Left lung (tissue), 10 donors: Measurements from ENCODE around the gene CKS1B. TPM values are rescaled to one million over a fixed set of nuclear protein-coding genes. Genes with fewer than 3 reads are reported as not detected.

Source experiments
- ATAC-seq: fragments of 200-7000 bp; cut with Tn5 transposase; one replicate; pipeline ENCODE4 v1.9.1; 2020; ENCODE audit warnings: moderate library complexity
- DNase-seq, 4 donors: peaks; one replicate each; pipeline ENCODE4 v3.0.0-alpha.2; 2013 to 2020
- H3K27ac ChIP-seq, 2 donors: fragments of 200-600 bp; sonication (generic) in 1 of 2; one replicate each; pipeline versions ENCODE4 v1.5.0 to v1.8.0; 2020 to 2021
- H3K27me3 ChIP-seq, 2 donors: fragments of 200-600 bp; sonication (generic) in 1 of 2; one replicate each; pipeline versions ENCODE4 v1.5.0 to v1.8.0; 2020 to 2021
- H3K36me3 ChIP-seq, 2 donors: fragments of 200-600 bp; sonication (generic) in 1 of 2; one replicate each; pipeline versions ENCODE4 v1.5.0 to v1.8.0; 2020 to 2021
- H3K4me1 ChIP-seq, 2 donors: fragments of 200-600 bp; one replicate each; pipeline ENCODE4 v1.8.0; 2021
- H3K4me3 ChIP-seq, 2 donors: fragments of 200-600 bp; sonication (generic) in 1 of 2; one replicate each; pipeline versions ENCODE4 v1.5.0 to v1.8.0; 2020 to 2021; ENCODE audit warnings: mild to moderate bottlenecking in 1 of 2
- H3K9me3 ChIP-seq, 2 donors: fragments of 200-600 bp; sonication (generic) in 1 of 2; one replicate each; pipeline versions ENCODE4 v1.5.0 to v1.8.0; 2020 to 2021
- intact Hi-C, 2 donors: fragments of 100-400 bp; cut with DNase I; formaldehyde crosslinking; loops; one replicate each; pipeline versions ENCODE4 v1.11.2 to v1.14.2; 2022
- polyA plus RNA-seq, 6 donors: library from polyadenylated mRNA; unstranded; fragments of 120-200 nt; gene quantifications; one replicate each; pipeline ENCODE4 v1.2.1, GENCODE V29; 2013; ENCODE audit not compliant: insufficient read length in 6 of 6
- total RNA-seq, 2 donors: library from RNA; stranded (reverse); fragmentation: NEBNext Ultra II Directional; extraction: Animal tissue kit (Norgen Biotek cat#: 25700); gene quantifications; one replicate each; pipeline ENCODE4 v1.2.1, GENCODE V29; 2021
- TF ChIP-seq, protein P1 (sequence below), 2 donors: fragments of 200-600 bp; sonication (generic) in 1 of 2; IDR thresholded peaks; one replicate each; pipeline versions ENCODE4 v1.5.0 to v1.8.0; 2021; ENCODE audit warnings: antibody characterized with exemption in 2 of 2
- donor health status: DM: no; HTN: yes; CAD: no.
- donor health status: DM: no; HTN: no; CAD: no.

The CKS1B gene
- total and polyA plus RNA-seq, 8 donors = 29.7 to 141 (median 87.7) TPM

DNA sequence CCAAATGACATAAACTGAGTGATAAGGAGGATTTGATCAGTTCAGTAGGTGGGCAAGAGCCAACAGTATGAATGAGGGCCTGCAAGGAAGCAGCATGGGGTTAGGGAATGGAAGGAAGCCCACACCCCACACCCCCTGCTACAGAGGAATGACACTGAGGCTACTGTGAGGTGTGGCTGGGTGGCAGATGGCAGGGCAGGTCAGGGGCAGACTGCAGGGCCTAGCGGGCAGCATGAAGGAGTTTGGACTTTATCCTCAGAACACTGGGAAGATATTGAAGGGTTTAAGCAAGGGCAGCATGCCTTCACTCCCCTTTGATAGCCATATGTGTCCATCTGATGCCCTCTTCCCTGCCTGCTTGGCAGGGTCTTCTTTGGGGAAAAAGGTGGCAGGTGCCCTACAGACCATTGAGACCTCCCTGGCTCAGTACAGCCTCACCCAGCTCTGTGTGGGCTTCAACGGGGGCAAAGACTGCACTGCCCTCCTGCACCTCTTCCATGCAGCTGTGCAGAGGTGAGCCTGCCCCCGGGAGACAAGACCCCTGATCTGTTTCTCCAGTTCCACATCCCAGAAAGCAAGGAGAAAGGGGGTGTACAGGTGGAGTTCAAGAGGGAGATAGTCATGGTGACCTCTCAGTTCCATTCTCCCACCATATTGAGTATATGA, 14.8 kb downstream of the CKS1B start:
- ATAC-seq (no peak), DNase-seq (no peak)
- no peaks in the 10 kb centered on the region for H3K9me3 ChIP-seq
- no peak overlapping the region for H3K4me3 ChIP-seq
- intact Hi-C loops = no loop called here
- H3K27me3 ChIP-seq = no peaks in the 10 kb centered on the region
- peaks cover 0 to 51% of the 10 kb centered on the region in 2 donors for H3K36me3 ChIP-seq
- no peak overlapping the region for H3K27ac ChIP-seq
- TF ChIP-seq, protein P1, sequence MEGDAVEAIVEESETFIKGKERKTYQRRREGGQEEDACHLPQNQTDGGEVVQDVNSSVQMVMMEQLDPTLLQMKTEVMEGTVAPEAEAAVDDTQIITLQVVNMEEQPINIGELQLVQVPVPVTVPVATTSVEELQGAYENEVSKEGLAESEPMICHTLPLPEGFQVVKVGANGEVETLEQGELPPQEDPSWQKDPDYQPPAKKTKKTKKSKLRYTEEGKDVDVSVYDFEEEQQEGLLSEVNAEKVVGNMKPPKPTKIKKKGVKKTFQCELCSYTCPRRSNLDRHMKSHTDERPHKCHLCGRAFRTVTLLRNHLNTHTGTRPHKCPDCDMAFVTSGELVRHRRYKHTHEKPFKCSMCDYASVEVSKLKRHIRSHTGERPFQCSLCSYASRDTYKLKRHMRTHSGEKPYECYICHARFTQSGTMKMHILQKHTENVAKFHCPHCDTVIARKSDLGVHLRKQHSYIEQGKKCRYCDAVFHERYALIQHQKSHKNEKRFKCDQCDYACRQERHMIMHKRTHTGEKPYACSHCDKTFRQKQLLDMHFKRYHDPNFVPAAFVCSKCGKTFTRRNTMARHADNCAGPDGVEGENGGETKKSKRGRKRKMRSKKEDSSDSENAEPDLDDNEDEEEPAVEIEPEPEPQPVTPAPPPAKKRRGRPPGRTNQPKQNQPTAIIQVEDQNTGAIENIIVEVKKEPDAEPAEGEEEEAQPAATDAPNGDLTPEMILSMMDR (IDR thresholded peaks at IDR 0.05) = no peak
- H3K4me1 ChIP-seq = peaks cover 0 to 17% of the 10 kb centered on the region in 2 donors

DNA sequence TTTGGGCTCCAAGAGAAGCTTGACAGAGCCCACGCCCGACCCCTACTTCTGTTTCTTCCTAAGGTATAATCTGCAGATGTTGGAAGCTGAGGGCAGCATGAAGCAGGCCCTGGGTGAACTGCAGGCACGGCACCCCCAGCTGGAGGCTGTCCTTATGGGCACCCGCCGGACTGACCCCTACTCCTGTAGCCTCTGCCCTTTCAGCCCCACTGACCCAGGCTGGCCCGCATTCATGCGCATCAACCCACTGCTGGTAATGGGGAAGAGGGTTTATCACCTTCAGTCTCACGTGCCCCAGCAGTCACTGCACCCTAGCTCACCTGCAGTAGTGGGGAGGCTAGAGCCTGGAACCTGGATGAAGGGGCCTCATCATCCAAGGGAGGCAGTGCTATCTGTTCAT, 15.8 kb downstream of the CKS1B start:
- H3K4me1 ChIP-seq = peaks cover 0 to 8% of the 10 kb centered on the region in 2 donors
- peak in 1 of 4 donors; percentile 15 for DNase-seq
- H3K4me3 ChIP-seq = no peak overlapping the region
- H3K27ac ChIP-seq = no peak overlapping the region
- no peaks in the 10 kb centered on the region for H3K9me3 ChIP-seq
- H3K27me3 ChIP-seq = no peaks in the 10 kb centered on the region
- peaks cover 0 to 51% of the 10 kb centered on the region in 2 donors for H3K36me3 ChIP-seq
- no peak for ATAC-seq
- TF ChIP-seq, protein P1 (IDR thresholded peaks at IDR 0.05) = no peak
- intact Hi-C loops = no loop called here

DNA sequence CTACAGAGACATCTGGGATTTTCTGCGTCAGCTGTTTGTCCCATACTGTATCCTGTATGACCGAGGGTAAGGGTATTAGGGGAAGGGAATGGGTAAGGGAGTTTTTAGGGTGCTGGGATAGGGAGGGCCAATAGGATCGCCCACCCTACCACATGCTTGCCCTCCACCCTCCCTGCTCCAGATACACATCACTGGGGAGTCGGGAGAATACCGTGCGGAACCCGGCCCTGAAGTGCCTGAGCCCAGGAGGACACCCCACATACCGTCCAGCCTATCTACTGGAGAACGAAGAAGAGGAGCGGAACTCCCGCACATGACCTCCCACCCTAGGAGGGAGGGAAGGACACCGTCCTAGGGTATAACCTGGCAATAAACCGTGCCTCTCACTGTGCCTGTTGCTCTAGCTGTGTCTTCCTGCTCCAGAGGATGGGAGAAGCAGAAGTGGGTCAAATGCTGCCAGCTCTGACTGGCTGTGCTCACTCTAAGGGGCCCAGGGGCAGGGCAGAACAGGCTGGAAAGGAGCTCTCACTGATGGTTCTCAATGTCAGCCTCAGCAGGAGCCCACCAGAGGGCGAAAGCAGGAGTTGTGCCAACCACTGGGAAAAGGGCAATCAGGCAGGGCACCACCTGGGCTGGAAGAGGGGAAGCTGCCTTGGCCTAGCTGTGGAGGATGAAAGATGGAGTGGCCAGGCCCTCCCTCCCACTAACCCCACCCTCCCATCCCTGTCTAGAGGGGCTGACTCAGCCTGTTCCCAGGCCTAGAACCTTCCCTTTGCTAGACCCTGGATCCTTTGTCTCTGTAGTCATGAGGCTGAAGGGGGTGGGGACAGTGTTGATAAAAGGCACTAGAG, 18.5 kb downstream of the CKS1B start:
- ATAC-seq (peak; percentile 7), DNase-seq (peak in 1 of 4 donors; percentile 27)
- Histone ChIP-seq H3K4me3 (no peak overlapping the region), H3K9me3 (no peaks in the 10 kb centered on the region), H3K4me1 (peaks cover 0 to 21% of the 10 kb centered on the region in 2 donors), H3K27ac (no peak overlapping the region), H3K36me3 (peaks cover 0 to 39% of the 10 kb centered on the region in 2 donors), H3K27me3 (no peaks in the 10 kb centered on the region)
- TF ChIP-seq, protein P1 (IDR thresholded peaks at IDR 0.05) = no peak
- intact Hi-C loops = no loop called here

DNA sequence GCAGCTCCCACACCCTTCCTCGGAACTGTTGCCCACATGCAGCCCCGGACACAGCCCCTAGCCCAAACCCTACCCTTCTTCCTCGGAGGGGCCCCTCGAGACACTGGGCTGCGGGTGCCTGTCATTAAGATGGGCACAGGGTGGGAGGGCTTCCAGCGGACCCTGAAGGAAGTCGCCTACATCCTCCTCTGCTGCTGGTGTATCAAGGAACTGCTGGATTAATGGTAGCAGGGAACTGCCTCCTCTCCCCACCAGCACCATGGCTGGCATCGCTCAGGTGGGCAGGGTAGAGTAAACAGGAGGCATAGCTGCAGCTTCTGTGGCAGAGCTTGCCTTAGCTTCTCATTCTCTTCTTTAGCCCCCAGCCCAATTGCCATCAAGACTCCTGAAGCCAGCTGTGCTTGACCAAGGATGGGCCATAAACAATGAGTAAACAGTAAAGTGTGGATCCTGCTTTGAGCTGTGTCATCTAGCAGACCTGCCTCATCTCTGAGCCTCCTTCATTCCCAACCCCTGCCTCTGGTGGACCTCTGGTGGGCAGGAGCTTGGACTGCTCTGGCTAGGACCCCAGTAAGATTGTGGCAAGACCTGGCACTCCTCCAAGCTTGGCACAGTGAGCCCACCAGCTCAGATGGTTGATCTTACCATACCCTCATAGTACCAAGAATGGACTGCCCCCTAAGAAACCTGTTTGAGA, 19.2 kb downstream of the CKS1B start, which contains the start of gene LENEP:
Gene LENEP (plus strand): TSS at position 15 of the 697 bp plus-strand sequence. CDS start 22 bp downstream, at position 37.
- peaks cover 0 to 31% of the 10 kb centered on the region in 2 donors for H3K36me3 ChIP-seq
- H3K27me3 ChIP-seq = no peaks in the 10 kb centered on the region
- no peak within 1 kb of the TSS for H3K4me3 ChIP-seq
- DNase-seq (peak in 1 of 4 donors; percentile 26), ATAC-seq (no peak)
- intact Hi-C loops = no loop called here
- H3K9me3 ChIP-seq = no peaks in the 10 kb centered on the region
- H3K4me1 ChIP-seq = peaks cover under 1 to 26% of the 10 kb centered on the region in 2 donors
- TF ChIP-seq, protein P1 (IDR thresholded peaks at IDR 0.05) = no peak
- no peak within 1 kb of the TSS for H3K27ac ChIP-seq
